ENCODE data around the gene FCAR. TPM values are rescaled to one million over a fixed set of nuclear protein-coding genes. Genes with fewer than 3 reads are reported as not detected.
"Not testable (repeated sequence)": the region's sequence is repeated elsewhere in the genome, so short reads cannot be mapped to it uniquely, and the experiment has no call there.

FCAR gene
- total and polyA plus RNA-seq, 2 of the 4 experiments (the other 2 are of a cell fraction): not detected

DNA sequence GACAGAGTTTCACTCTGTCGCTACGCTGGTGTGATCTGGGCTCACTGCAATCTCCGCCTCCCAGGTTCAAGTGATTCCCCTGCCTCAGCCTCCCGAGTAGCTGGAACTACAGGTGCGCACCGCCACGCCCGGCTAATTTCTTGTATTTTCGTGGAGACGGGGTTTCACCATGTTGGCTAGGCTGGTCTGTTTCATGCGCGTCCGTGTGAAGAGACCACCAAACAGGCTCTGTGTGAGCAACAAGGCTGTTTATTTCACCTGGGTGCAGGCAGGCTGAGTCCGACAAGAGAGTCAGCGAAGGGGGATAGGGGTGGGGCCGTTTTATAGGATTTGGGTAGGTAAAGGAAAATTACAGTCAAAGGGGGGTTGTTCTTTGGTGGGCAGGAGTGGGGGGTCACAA lies 20.1 kb downstream of the FCAR start:
- H2BK20ac ChIP-seq (ENCODE audit: low read depth, low read length); dilution Hi-C loops (cut with HindIII; ENCODE audit: low sequenced_read_pairs, unreplicated experiment); H2AK5ac ChIP-seq (ENCODE audit: low read depth, low read length); H3K4me3 ChIP-seq (ENCODE audit: insufficient read depth, low read depth, low read length); H3K9ac ChIP-seq (ENCODE audit: low read depth, low read length); ATAC-seq (ENCODE audit: low read depth); POLR2A ChIA-PET (ENCODE audit: unreplicated experiment); H4K20me1 ChIP-seq (ENCODE audit: insufficient read depth, low read length); H4K91ac ChIP-seq (ENCODE audit: insufficient read depth, low read depth, low read length); H3K27ac ChIP-seq (ENCODE audit: insufficient read depth, low read length); H2BK5ac ChIP-seq (ENCODE audit: low read depth, low read length, poor library complexity, severe bottlenecking); intact Hi-C loops (cut with micrococcal nuclease); H3K14ac ChIP-seq (replicated peaks; ENCODE audit: low read depth, low read length); H4K5ac ChIP-seq (ENCODE audit: low read depth, low read length); H3K4ac ChIP-seq (ENCODE audit: low read depth, low read length); CTCF ChIA-PET; H3K56ac ChIP-seq (ENCODE audit: extremely low read depth, insufficient read depth, low read length); H2AFZ ChIP-seq (replicated peaks; ENCODE audit: low read length, poor library complexity); in situ Hi-C loops (cut with MboI; ENCODE audit: low sequenced_read_pairs); H3K18ac ChIP-seq (ENCODE audit: low read depth, low read length); H3K79me1 ChIP-seq (ENCODE audit: low read depth in 1 of 2, low read length in 2 of 2); DNase-seq; H3K4me2 ChIP-seq (ENCODE audit: low read depth, low read length); H2BK120ac ChIP-seq (ENCODE audit: low read depth, low read length); H3K23ac ChIP-seq (ENCODE audit: low read depth, low read length); H4K8ac ChIP-seq (ENCODE audit: low read depth in 2 of 2, low read length in 2 of 2); H3K9me1 ChIP-seq (ENCODE audit: insufficient read depth, low read length); H2AK9ac ChIP-seq (replicated peaks; ENCODE audit: low read depth, low read length, poor library complexity); BruUV-seq (replicated peaks); H2BK15ac ChIP-seq (ENCODE audit: low read depth, low read length); H3K4me1 ChIP-seq (ENCODE audit: control insufficient read depth, insufficient read depth, low read length); H3K27me3 ChIP-seq (ENCODE audit: control insufficient read depth, insufficient read depth, low read length); H3K36me3 ChIP-seq (ENCODE audit: control insufficient read depth, insufficient read depth, low read length): not testable (repeated sequence)
- peaks cover 14% of the 10 kb centered on the region for H3K9me3 ChIP-seq (ENCODE audit: control insufficient read depth, insufficient read depth, low read length)
- WGBS, 2 experiments (ENCODE audit: extremely low coverage in 2 of 2, insufficient read length in 1 of 2): 78% methylated on average over 11 of the region's 16 CpGs; no CpG with 5 or more reads in 1 of the 2 experiments
